Nephron (organoid): Measurements from ENCODE around the gene FAM210A.

Experiments
- H3K27ac Mint-ChIP-seq, 3 experiments: 2 replicates each; pipeline ENCODE4 v1.8.0; 2020; ENCODE audit warnings: mixed read lengths in 3 of 3, mild to moderate bottlenecking in 2 of 3, moderate library complexity in 1 of 3
- H3K27me3 Mint-ChIP-seq: 2 replicates; pipeline ENCODE4 v1.8.0; 2021; ENCODE audit warnings: low read depth, mild to moderate bottlenecking, moderate library complexity, mixed read lengths
- H3K36me3 Mint-ChIP-seq: 2 replicates; pipeline ENCODE4 v1.8.0; 2020; ENCODE audit warnings: low read depth, mixed read lengths
- H3K4me1 Mint-ChIP-seq: 2 replicates; pipeline ENCODE4 v1.8.0; 2020; ENCODE audit warnings: mixed read lengths
- H3K4me3 Mint-ChIP-seq, 3 experiments: 2 replicates each; pipeline ENCODE4 v1.8.0; 2020; ENCODE audit warnings: mild to moderate bottlenecking in 3 of 3, mixed read lengths in 3 of 3, moderate library complexity in 2 of 3
- H3K9me3 Mint-ChIP-seq: 2 replicates; pipeline ENCODE4 v1.8.0; 2020; ENCODE audit warnings: mixed read lengths
- CTCF ChIP-seq, 3 experiments: fragments of 200-600 bp; sonication (generic); IDR thresholded peaks; one replicate each; pipeline ENCODE4 v1.5.0; 2021; ENCODE audit warnings: antibody characterized with exemption in 3 of 3; ENCODE audit not compliant: unreplicated experiment in 3 of 3

Gene FAM210A

GRCh38 chr18:13647761-13648160 is 78.6 kb downstream of the FAM210A start:
- no peak for TF ChIP-seq CTCF (IDR thresholded peaks at IDR 0.05; ENCODE audit: unreplicated experiment in 3 of 3)
- Mint-ChIP-seq H3K4me1 (peaks cover 8% of the 10 kb centered on the region), H3K27ac (no peak overlapping the region), H3K36me3 (no peaks in the 10 kb centered on the region), H3K27me3 (no peaks in the 10 kb centered on the region), H3K9me3 (no peaks in the 10 kb centered on the region), H3K4me3 (no peak overlapping the region)

GRCh38 chr18:13646633-13647032 is 79.7 kb downstream of the FAM210A start:
- H3K4me1 Mint-ChIP-seq, result peaks cover 8% of the 10 kb centered on the region
- H3K9me3 Mint-ChIP-seq, result no peaks in the 10 kb centered on the region
- TF ChIP-seq CTCF (IDR thresholded peaks at IDR 0.05; ENCODE audit: unreplicated experiment in 3 of 3), result no peak

GRCh38 chr18:13645093-13645492 is 81.3 kb downstream of the FAM210A start:
- no peak for TF ChIP-seq CTCF (IDR thresholded peaks at IDR 0.05; ENCODE audit: unreplicated experiment in 3 of 3)
- H3K4me1 Mint-ChIP-seq, result peaks cover 4% of the 10 kb centered on the region
- H3K36me3 Mint-ChIP-seq, result peaks cover 5% of the 10 kb centered on the region
- H3K4me3 Mint-ChIP-seq, result no peak overlapping the region
- H3K9me3 Mint-ChIP-seq, result peaks cover 3% of the 10 kb centered on the region
- no peaks in the 10 kb centered on the region for H3K27me3 Mint-ChIP-seq
- no peak overlapping the region for H3K27ac Mint-ChIP-seq

More at GRCh38 chr18:13646633-13647032, 79.7 kb downstream of the FAM210A start:
- Mint-ChIP-seq H3K27ac (no peak overlapping the region), H3K36me3 (no peaks in the 10 kb centered on the region), H3K27me3 (no peaks in the 10 kb centered on the region), H3K4me3 (no peak overlapping the region)

GRCh38 chr18:13643261-13643751 is 83.1 kb downstream of the FAM210A start:
- peaks cover 3% of the 10 kb centered on the region for H3K27me3 Mint-ChIP-seq
- no peak overlapping the region for H3K27ac Mint-ChIP-seq
- H3K36me3 Mint-ChIP-seq, result peaks cover 5% of the 10 kb centered on the region
- H3K4me1 Mint-ChIP-seq, result no peaks in the 10 kb centered on the region
- peaks cover 3% of the 10 kb centered on the region for H3K9me3 Mint-ChIP-seq
- TF ChIP-seq CTCF (IDR thresholded peaks at IDR 0.05; ENCODE audit: unreplicated experiment in 3 of 3), result no peak
- no peak overlapping the region for H3K4me3 Mint-ChIP-seq

- H3K4me3 Mint-ChIP-seq, result no peak overlapping the region
- H3K4me1 Mint-ChIP-seq, result no peaks in the 10 kb centered on the region
- TF ChIP-seq CTCF (IDR thresholded peaks at IDR 0.05; ENCODE audit: unreplicated experiment in 3 of 3), result no peak
- no peak overlapping the region for H3K27ac Mint-ChIP-seq
- peaks cover 5% of the 10 kb centered on the region for H3K36me3 Mint-ChIP-seq
- peaks cover 3% of the 10 kb centered on the region for H3K9me3 Mint-ChIP-seq
- peaks cover 3% of the 10 kb centered on the region for H3K27me3 Mint-ChIP-seq
Measured at GRCh38 chr18:13642440-13642827, 83.9 kb downstream of the FAM210A start.
